H1 (cell line): ENCODE results near the gene HRH2. TPM values are rescaled to one million over a fixed set of nuclear protein-coding genes. Genes with fewer than 3 reads are reported as not detected.

Experiments
- CTCF ChIA-PET: fragments of 300-600 bp; sonication (Branson Sonifier 250); formaldehyde crosslinking; loops from one replicate; lab custom pipeline; 2021; ENCODE audit not compliant: partially characterized antibody; lab: Charles Lee
- POLR2A ChIA-PET: fragments of 300-600 bp; sonication (Branson Sonifier 250); formaldehyde crosslinking; loops from one replicate; lab custom pipeline; 2021; ENCODE audit warnings: inconsistent platforms; ENCODE audit not compliant: partially characterized antibody; lab: Charles Lee
- DNase-seq, 2 experiments: peaks; one replicate each; pipeline versions ENCODE4 v3.0.0 to v3.0.0-alpha.2; 2010 to 2022; ENCODE audit warnings: low spot score in 2 of 2, low read depth in 1 of 2, mixed read lengths in 1 of 2
- FAIRE-seq: peaks from 2 replicates; lab custom pipeline; 2011; peaks lifted over from hg19 to GRCh38; lab: Jason Lieb, UNC
- H2AFZ ChIP-seq: 2 replicates; pipeline ENCODE4 v1.8.1; 2012; ENCODE audit warnings: low read length, inconsistent platforms
- H2AK5ac ChIP-seq: 2 replicates; pipeline ENCODE4 v1.6.1; 2013; ENCODE audit warnings: low read depth, low read length
- H2BK120ac ChIP-seq: replicated peaks from 2 replicates; pipeline ENCODE3; 2013; ENCODE audit warnings: low read depth, low read length, inconsistent platforms
- H2BK12ac ChIP-seq: 2 replicates; pipeline ENCODE4 v1.6.1; 2013; ENCODE audit warnings: low read depth, low read length
- H2BK15ac ChIP-seq: 2 replicates; pipeline ENCODE4 v1.6.1; 2013; ENCODE audit warnings: low read length
- H2BK20ac ChIP-seq: 2 replicates; pipeline ENCODE4 v1.6.1; 2013; ENCODE audit warnings: low read length
- H2BK5ac ChIP-seq: 2 replicates; pipeline ENCODE4 v1.6.1; 2013; ENCODE audit warnings: low read depth, low read length
- H3K14ac ChIP-seq: 2 replicates; pipeline ENCODE4 v1.6.1; 2013; ENCODE audit warnings: inconsistent platforms; ENCODE audit not compliant: insufficient read length
- H3K18ac ChIP-seq: 2 replicates; pipeline ENCODE4 v1.6.1; 2013; ENCODE audit warnings: low read length; ENCODE audit errors: extremely low read depth
- H3K23ac ChIP-seq: 2 replicates; pipeline ENCODE4 v1.6.1; 2013; ENCODE audit warnings: inconsistent platforms; ENCODE audit not compliant: insufficient read length
- H3K23me2 ChIP-seq: 2 replicates; pipeline ENCODE4 v1.6.1; 2013; ENCODE audit warnings: low read depth, low read length
- H3K27ac ChIP-seq: 2 replicates; pipeline ENCODE4 v1.6.1; 2011; ENCODE audit warnings: low read depth, low read length, inconsistent platforms
- H3K27me3 ChIP-seq, 4 experiments: replicated peaks in 1 of 4; 1 replicate in 1 of 4; 2 replicates in 3 of 4; pipeline versions ENCODE4 v1.6.1 to v1.8.1; 2011 to 2013; ENCODE audit warnings: low read length in 3 of 4, mild to moderate bottlenecking in 3 of 4, inconsistent platforms in 2 of 4, mixed read lengths in 2 of 4, moderate library complexity in 1 of 4; ENCODE audit not compliant: control insufficient read depth in 3 of 4, insufficient read depth in 3 of 4; ENCODE audit errors: extremely low read depth in 1 of 4
- H3K36me3 ChIP-seq, 4 experiments: 2 replicates each; pipeline versions ENCODE4 v1.6.1 to v1.8.1; 2011 to 2013; ENCODE audit warnings: mild to moderate bottlenecking in 4 of 4, low read length in 3 of 4, moderate library complexity in 2 of 4, control low read depth in 1 of 4, inconsistent platforms in 1 of 4; ENCODE audit not compliant: insufficient read depth in 4 of 4, control insufficient read depth in 2 of 4
- H3K4ac ChIP-seq: replicated peaks from 2 replicates; pipeline ENCODE3; 2013; ENCODE audit warnings: low read length, low read depth, mixed read lengths, inconsistent platforms; ENCODE audit not compliant: insufficient read length
- H3K4me1 ChIP-seq, 4 experiments: replicated peaks in 1 of 4; 1 replicate in 1 of 4; 2 replicates in 3 of 4; pipeline versions ENCODE4 v1.6.1 to v1.8.1; 2011 to 2013; ENCODE audit warnings: low read length in 3 of 4, inconsistent platforms in 2 of 4, mixed read lengths in 1 of 4; ENCODE audit not compliant: insufficient read depth in 4 of 4, control insufficient read depth in 3 of 4
- H3K4me2 ChIP-seq, 2 experiments: 2 replicates each; pipeline versions ENCODE4 v1.6.1 to v1.8.1; 2011 to 2013; ENCODE audit warnings: low read depth in 2 of 2, low read length in 2 of 2, control low read depth in 1 of 2, inconsistent platforms in 1 of 2, mild to moderate bottlenecking in 1 of 2; ENCODE audit not compliant: insufficient read depth in 1 of 2
- H3K4me3 ChIP-seq, 4 experiments: fragments of 200-600, 300-600 bp in 1 of 4; sonication (generic), shearing (Covaris generic), sonication (Bioruptor Twin) in 1 of 4; 2 replicates each; pipeline versions ENCODE4 v1.5.1 to v1.8.1; 2011 to 2016; ENCODE audit warnings: low read length in 4 of 4, low read depth in 3 of 4, control low read depth in 2 of 4, inconsistent platforms in 2 of 4, mild to moderate bottlenecking in 2 of 4, mixed read lengths in 1 of 4, moderate library complexity in 1 of 4; ENCODE audit not compliant: insufficient read depth in 2 of 4; ENCODE audit errors: extremely low read depth in 1 of 4
- H3K56ac ChIP-seq: replicated peaks from 2 replicates; pipeline ENCODE3; 2013; ENCODE audit warnings: low read depth, mild to moderate bottlenecking, mixed read lengths, low read length, inconsistent platforms; ENCODE audit not compliant: insufficient read length
- H3K79me1 ChIP-seq: 2 replicates; pipeline ENCODE4 v1.6.1; 2013; ENCODE audit warnings: low read depth, low read length, control low read depth
- H3K79me2 ChIP-seq, 2 experiments: 2 replicates each; pipeline versions ENCODE4 v1.6.1 to v1.8.1; 2012 to 2013; ENCODE audit warnings: low read length in 2 of 2, mild to moderate bottlenecking in 2 of 2, inconsistent platforms in 1 of 2; ENCODE audit not compliant: insufficient read depth in 2 of 2, control insufficient read depth in 1 of 2
- H3K9ac ChIP-seq, 4 experiments: replicated peaks in 1 of 4; 1 replicate in 1 of 4; 2 replicates in 3 of 4; pipeline versions ENCODE4 v1.6.1 to v1.8.1; 2011 to 2013; ENCODE audit warnings: low read depth in 3 of 4, low read length in 3 of 4, control low read depth in 2 of 4, mild to moderate bottlenecking in 2 of 4, moderate library complexity in 2 of 4, inconsistent platforms in 1 of 4; ENCODE audit errors: extremely low read depth in 1 of 4
- H3K9me3 ChIP-seq, 2 experiments: 2 replicates each; pipeline versions ENCODE4 v1.6.1 to v1.8.1; 2012 to 2013; ENCODE audit warnings: mild to moderate bottlenecking in 2 of 2, moderate library complexity in 2 of 2, control low read depth in 1 of 2, inconsistent platforms in 1 of 2, low read depth in 1 of 2, low read length in 1 of 2, mixed read lengths in 1 of 2; ENCODE audit not compliant: insufficient read depth in 2 of 2
- H4K20me1 ChIP-seq, 2 experiments: replicated peaks in 1 of 2; 2 replicates each; pipeline versions ENCODE3 to v1.8.1; 2011 to 2013; ENCODE audit warnings: inconsistent platforms in 2 of 2, low read length in 2 of 2, mild to moderate bottlenecking in 1 of 2; ENCODE audit not compliant: insufficient read depth in 2 of 2, control insufficient read depth in 1 of 2
- H4K5ac ChIP-seq: 2 replicates; pipeline ENCODE4 v1.6.1; 2013; ENCODE audit warnings: low read length, low read depth, mixed read lengths, inconsistent platforms; ENCODE audit not compliant: insufficient read length
- H4K8ac ChIP-seq: 2 replicates; pipeline ENCODE4 v1.8.0; 2013; ENCODE audit warnings: mild to moderate bottlenecking, moderate library complexity, low read length, inconsistent platforms; ENCODE audit not compliant: insufficient read depth; ENCODE audit errors: extremely low read depth
- H4K91ac ChIP-seq: replicated peaks from 2 replicates; pipeline ENCODE3; 2013; ENCODE audit warnings: low read length, mixed read lengths, inconsistent platforms; ENCODE audit not compliant: insufficient read length
- CHD2 ChIP-seq: IDR thresholded peaks from 2 replicates; pipeline ENCODE4 v1.6.1; 2012; ENCODE audit warnings: low read length, improper control_type of control experiment
- E2F6 ChIP-seq: IDR thresholded peaks from 2 replicates; pipeline ENCODE4 v1.6.1; 2012; ENCODE audit warnings: inconsistent platforms
- EP300 ChIP-seq, 2 experiments: IDR thresholded peaks; 1 replicate in 1 of 2; 2 replicates in 1 of 2; pipeline ENCODE4 v1.6.1; 2011 to 2012; ENCODE audit warnings: low read depth in 2 of 2, low read length in 2 of 2, mild to moderate bottlenecking in 2 of 2, borderline replicate concordance in 1 of 2, inconsistent platforms in 1 of 2, moderate library complexity in 1 of 2
- HDAC6 ChIP-seq: IDR thresholded peaks from one replicate; pipeline ENCODE4 v1.7.1; 2012; ENCODE audit warnings: low read depth, mild to moderate bottlenecking, inconsistent platforms, low read length, moderate library complexity
- MAFK ChIP-seq: IDR thresholded peaks from 2 replicates; pipeline ENCODE4 v1.6.1; 2012; ENCODE audit warnings: low read depth, mild to moderate bottlenecking, improper control_type of control experiment, low read length
- POLR2A ChIP-seq, 2 experiments: IDR thresholded peaks; 1 replicate in 1 of 2; 2 replicates in 1 of 2; pipeline ENCODE4 v1.6.1; 2011; ENCODE audit warnings: low read depth in 2 of 2, low read length in 2 of 2, mild to moderate bottlenecking in 2 of 2; ENCODE audit errors: control extremely low read depth in 1 of 2
- POLR2AphosphoS5 ChIP-seq: IDR thresholded peaks from 2 replicates; pipeline ENCODE4 v1.6.1; 2011; ENCODE audit warnings: low read depth, low read length
- RXRA ChIP-seq: IDR thresholded peaks from 2 replicates; pipeline ENCODE4 v1.6.1; 2011; ENCODE audit warnings: low read depth, mild to moderate bottlenecking, low read length, moderate library complexity; ENCODE audit not compliant: insufficient read depth
- SIRT6 ChIP-seq: IDR thresholded peaks from one replicate; pipeline ENCODE4 v1.7.1; 2012; ENCODE audit warnings: low read length, inconsistent platforms
- SP2 ChIP-seq: IDR thresholded peaks from 2 replicates; pipeline ENCODE4 v1.6.1; 2012; ENCODE audit warnings: mild to moderate bottlenecking, low read length, inconsistent platforms
- YY1 ChIP-seq: IDR thresholded peaks from 2 replicates; pipeline ENCODE4 v1.6.1; 2011; ENCODE audit warnings: low read depth, mild to moderate bottlenecking, low read length
- ZNF274 ChIP-seq: IDR thresholded peaks from 2 replicates; pipeline ENCODE4 v1.7.0; 2012; ENCODE audit warnings: low read length, borderline replicate concordance; ENCODE audit errors: extremely low read depth
- WGBS, 2 experiments: shearing (Covaris generic) in 1 of 2; methylation state at CpG; one replicate each; pipeline versions ENCODE4 v1.1.6 to v1.1.7; 2013 to 2015; ENCODE audit warnings: low lambda C conversion rate in 2 of 2, mixed read lengths in 2 of 2, inconsistent platforms in 1 of 2, low coverage in 1 of 2, missing lambda C conversion rate in 1 of 2; ENCODE audit not compliant: insufficient replicate concordance in 2 of 2, insufficient coverage in 1 of 2, insufficient read length in 1 of 2; ENCODE audit errors: extremely low coverage in 1 of 2, missing lambda C conversion rate in 1 of 2; 5-methylcytosine and 5-hydroxymethylcytosine counted together
- polyA plus RNA-seq, 7 experiments: library from polyadenylated mRNA; depleted of rRNA in 3 of 7; stranded (reverse) in 5 of 7; unstranded in 2 of 7; fragments of >200 nt in 5 of 7; fragments of 200-250 nt in 2 of 7; gene quantifications; 1 replicate in 5 of 7; 2 replicates in 1 of 7; 4 replicates in 1 of 7; pipeline versions ENCODE4 v1.2.1 to v1.2.3, GENCODE V29; 2011 to 2013; ENCODE audit warnings: missing spikeins in 2 of 7, mixed read lengths in 2 of 7
- total RNA-seq: library from RNA; stranded (reverse); fragmentation: NEBNext Ultra II Directional; extraction: Animal tissue kit (Norgen Biotek cat#: 25700); gene quantifications from 2 replicates; pipeline ENCODE4 v1.2.1, GENCODE V29; 2021

Gene HRH2
- total and polyA plus RNA-seq, 2 of the 8 experiments (the other 6 are each of a cell fraction or from before 2014, with no cell fraction given), result 7.8 to 8.1 TPM

GRCh38 chr5:175652741-175653663 lies 4.9 kb upstream of the HRH2 start:
- Histone ChIP-seq H2BK12ac (no peak overlapping the region), H3K4ac (no peak overlapping the region), H3K36me3 (no peaks in the 10 kb centered on the region), H2BK20ac (no peak overlapping the region), H3K56ac (no peak overlapping the region), H3K4me3 (no peak overlapping the region), H4K8ac (no peak overlapping the region; the same call in 1 of the 2 replicates), H2BK5ac (no peak overlapping the region), H3K4me2 (no peak overlapping the region), H3K79me1 (no peaks in the 10 kb centered on the region), H3K14ac (no peak overlapping the region), H3K79me2 (no peaks in the 10 kb centered on the region), H3K23ac (no peak overlapping the region), H3K27me3 (peaks cover 0 to 3% (median 0%) of the 10 kb centered on the region in 4 experiments; a peak in 3 of 7 replicates), H3K27ac (no peak overlapping the region), H3K4me1 (peaks cover 0 to 5% (median 0%) of the 10 kb centered on the region in 4 experiments; a peak in 2 of 7 replicates), H2BK15ac (no peak overlapping the region), H2BK120ac (no peak overlapping the region), H2AK5ac (no peak overlapping the region), H4K91ac (no peak overlapping the region), H4K5ac (no peak overlapping the region), H4K20me1 (no peaks in the 10 kb centered on the region), H2AFZ (no peak overlapping the region), H3K9ac (no peak overlapping the region), H3K9me3 (peaks cover 22 to 28% of the 10 kb centered on the region in 2 experiments), H3K23me2 (peaks cover 5% of the 10 kb centered on the region; the same call in 1 of the 2 replicates), H3K18ac (no peak overlapping the region)
- ChIA-PET POLR2A (no interaction called here), CTCF (interaction anchor here (0.7 to 1.5 kb wide), 5 partner anchors 35 to 119 kb away, joined by 3 read pairs; no protein-coding TSS in a partner anchor)
- DNase-seq (no peak), FAIRE-seq (no peak)
- 92% methylated on average over 11 of the region's 11 CpGs; no CpG with 5 or more reads in 1 of the 2 experiments for WGBS, 2 experiments
- no peak for TF ChIP-seq YY1
- TF ChIP-seq CHD2, result no peak
- no peak for TF ChIP-seq E2F6
- TF ChIP-seq SP2, result no peak
- TF ChIP-seq SIRT6, result no peak
- TF ChIP-seq POLR2AphosphoS5, result no peak
- no peak for TF ChIP-seq HDAC6
- no peak for TF ChIP-seq MAFK
- TF ChIP-seq ZNF274, result no peak
- no peak for TF ChIP-seq RXRA
- TF ChIP-seq EP300 (IDR thresholded peaks at IDR 0.05; ENCODE audit: borderline replicate concordance in 1 of 2, low read depth in 2 of 2, low read length in 2 of 2), result no peak
- no peak for TF ChIP-seq POLR2A (IDR thresholded peaks at IDR 0.05; ENCODE audit: control extremely low read depth in 1 of 2, low read depth in 2 of 2, low read length in 2 of 2)
